Suprapubic skin (tissue), 3 donors: ENCODE data around the gene IFI35.

Source experiments
- CTCF ChIP-seq, 2 donors: fragments of 200-600 bp in 1 of 2; fragments of 450-650 bp in 1 of 2; sonication (generic) in 1 of 2; IDR thresholded peaks; one replicate each; pipeline ENCODE4 v1.5.1; 2016 to 2019; ENCODE audit warnings: antibody characterized with exemption in 2 of 2, mild to moderate bottlenecking in 1 of 2, moderate library complexity in 1 of 2
- EP300 ChIP-seq: sonication (generic); formaldehyde crosslinking; IDR thresholded peaks from one replicate; pipeline ENCODE4 v1.6.1; 2017; ENCODE audit warnings: antibody characterized with exemption

GRCh38 chr17:43033948-43034881 is 27.6 kb downstream of the IFI35 start:
- TF ChIP-seq CTCF (IDR thresholded peaks at IDR 0.05) (no peak), EP300 (no peak)
